Measurements from ENCODE around the gene LEPROT.
A peak's percentile ranks its signal among the peaks of the same experiment; 100 is the strongest.
"Not testable (repeated sequence)": the region's sequence is repeated elsewhere in the genome, so short reads cannot be mapped to it uniquely, and the experiment has no call there.

LEPROT gene

DNA sequence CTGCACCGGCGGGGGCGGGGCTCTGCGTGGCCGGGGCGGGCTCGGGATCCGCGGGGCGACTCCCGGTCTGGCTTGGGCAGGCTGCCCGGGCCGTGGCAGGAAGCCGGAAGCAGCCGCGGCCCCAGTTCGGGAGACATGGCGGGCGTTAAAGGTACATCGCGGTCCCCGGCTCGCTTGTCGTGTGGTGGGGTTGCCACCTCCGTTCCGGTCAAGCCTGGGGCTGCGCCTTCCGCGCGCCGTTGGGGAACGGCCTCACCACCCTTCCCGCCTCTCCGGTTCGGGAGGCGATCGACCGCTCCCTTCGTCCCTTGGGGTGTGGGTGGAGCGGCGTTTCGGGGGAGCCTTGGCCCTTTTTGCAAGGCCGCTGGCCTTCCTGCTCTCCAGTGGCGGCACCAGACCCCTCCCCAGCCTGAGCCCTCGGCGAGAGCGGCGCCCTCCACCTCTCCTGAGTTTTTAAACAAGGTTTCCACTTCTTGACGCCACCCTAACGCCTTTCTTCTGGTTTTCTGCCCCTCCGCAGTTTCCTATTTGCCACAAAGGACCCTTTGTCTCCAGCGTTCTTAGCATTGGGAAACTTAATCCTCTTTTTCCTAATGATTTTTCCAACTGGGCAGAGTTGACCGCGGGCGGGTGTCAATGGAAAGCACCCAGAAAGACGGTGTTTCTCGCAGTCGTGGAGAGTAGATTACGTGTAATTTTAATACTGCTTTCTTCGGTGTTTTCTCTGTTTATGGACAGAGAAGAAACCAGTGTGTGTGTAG, at the start of gene LEPROT, which contains the start of gene LEPR:
Gene LEPROT (plus strand): TSS at position 79 of the 761 bp plus-strand sequence. CDS start 57 bp downstream, at position 136.
Gene LEPR (plus strand): TSS at position 79 of the 761 bp plus-strand sequence. CDS start 144,898 bp downstream, outside the sequence.
- peaks cover 26% of the 10 kb centered on the region for H3K4me1 ChIP-seq
- peak within 1 kb of the TSS; percentile 93 for H3K4me3 ChIP-seq
- DNase-seq (ENCODE audit: low spot score in 2 of 2), result peak in 1 of 2 experiments; percentile 76
- no peaks in the 10 kb centered on the region for H3K27me3 ChIP-seq (ENCODE audit: low read depth)
- H3K9me3 ChIP-seq, result no peaks in the 10 kb centered on the region
- 0 out of 2 replicates have a peak, but pooled peaks cover 4% of the 10 kb centered on the region for H3K36me3 ChIP-seq (replicated peaks)
- in situ Hi-C loops (cut with MboI; ENCODE audit: low sequenced_read_pairs), result loop anchor here (25.0 kb wide), 1 partner anchor 358 kb away; no protein-coding TSS in a partner anchor

DNA sequence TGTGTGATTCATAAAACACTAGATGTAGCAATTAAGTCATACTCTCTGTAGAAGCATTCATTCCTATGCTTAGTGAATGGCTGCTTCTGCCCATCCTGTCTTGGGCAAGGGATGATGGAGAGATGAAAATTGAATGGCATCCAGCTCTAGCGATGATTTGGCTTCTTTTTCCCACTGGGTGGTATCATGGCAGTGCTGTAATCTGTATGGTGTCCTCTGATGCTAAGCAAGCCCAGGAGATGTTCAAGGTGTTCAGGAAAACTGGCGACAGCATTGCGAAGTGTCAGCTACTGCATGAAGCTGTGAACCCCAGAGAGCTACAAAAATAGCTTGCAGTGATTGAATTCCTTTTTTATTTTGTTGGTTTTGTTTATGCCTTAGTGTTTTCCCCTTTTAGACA, 48.9 kb upstream of the LEPROT start:
- Histone ChIP-seq H3K9me3 (no peaks in the 10 kb centered on the region; the same call in 1 of the 2 replicates), H3K4me3 (no peak overlapping the region), H3K27me3 (ENCODE audit: low read depth) (no peaks in the 10 kb centered on the region), H3K4me1 (no peaks in the 10 kb centered on the region), H3K36me3 (replicated peaks) (no peaks in the 10 kb centered on the region)
- in situ Hi-C loops (cut with MboI; ENCODE audit: low sequenced_read_pairs), result no loop called here
- DNase-seq (ENCODE audit: low spot score in 2 of 2), result no peak

- in situ Hi-C loops (cut with MboI; ENCODE audit: low sequenced_read_pairs), result no loop called here
- Histone ChIP-seq H3K27me3 (ENCODE audit: low read depth) (no peaks in the 10 kb centered on the region), H3K36me3 (replicated peaks) (no peaks in the 10 kb centered on the region), H3K4me3 (no peak overlapping the region), H3K9me3 (no peaks in the 10 kb centered on the region; the same call in 1 of the 2 replicates), H3K4me1 (no peaks in the 10 kb centered on the region)
- no peak for DNase-seq (ENCODE audit: low spot score in 2 of 2)
Measured at GRCh38 chr1:65372557-65372956, 47.9 kb upstream of the LEPROT start.

DNA sequence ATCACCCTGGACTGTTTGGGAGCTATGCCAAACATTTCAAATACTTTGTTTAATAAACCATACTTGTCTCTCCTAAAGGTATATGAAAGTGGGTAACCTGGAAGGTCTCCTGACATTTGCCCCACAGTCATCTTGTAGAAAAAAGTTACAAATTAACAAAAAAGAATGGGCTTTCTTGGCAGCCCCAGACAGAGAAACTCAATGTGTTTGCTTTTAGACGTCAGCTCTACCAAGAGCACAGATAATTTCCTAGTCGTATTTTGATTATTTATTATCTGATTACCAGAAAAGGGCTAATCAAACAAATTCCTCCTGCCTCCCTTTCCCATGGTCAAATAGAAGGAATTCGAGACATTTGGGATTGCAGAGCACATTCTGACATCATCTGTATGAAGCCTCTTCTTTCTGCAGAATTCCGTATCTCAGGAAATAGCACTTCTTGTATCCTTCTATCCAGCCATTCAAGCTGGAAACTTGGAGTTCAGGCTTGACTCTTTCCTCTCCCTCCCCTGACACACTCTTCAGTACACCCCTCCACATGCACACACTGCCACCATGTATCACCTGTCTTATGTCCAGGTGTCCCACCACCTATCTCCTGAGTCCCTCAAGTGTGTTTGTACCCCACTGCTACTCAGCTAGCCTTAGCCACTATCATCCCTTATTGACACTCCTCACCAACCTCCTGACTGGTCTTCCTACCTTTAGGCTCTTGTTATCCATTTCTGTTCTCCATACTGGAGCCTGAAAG, 42.8 kb upstream of the LEPROT start:
- Histone ChIP-seq H3K36me3 (replicated peaks) (no peaks in the 10 kb centered on the region; the same call in 1 of the 2 replicates), H3K4me1 (no peaks in the 10 kb centered on the region), H3K9me3 (no peaks in the 10 kb centered on the region; the same call in 1 of the 2 replicates), H3K27me3 (ENCODE audit: low read depth) (no peaks in the 10 kb centered on the region), H3K4me3 (no peak overlapping the region)
- DNase-seq (ENCODE audit: low spot score in 2 of 2), result no peak
- in situ Hi-C loops (cut with MboI; ENCODE audit: low sequenced_read_pairs), result no loop called here

GRCh38 chr1:65378247-65378946, 42.1 kb upstream of the LEPROT start:
- no peaks in the 10 kb centered on the region for H3K4me1 ChIP-seq
- H3K36me3 ChIP-seq (replicated peaks), result no peaks in the 10 kb centered on the region; the same call in 1 of the 2 replicates
- in situ Hi-C loops (cut with MboI; ENCODE audit: low sequenced_read_pairs), result no loop called here
- no peak overlapping the region for H3K4me3 ChIP-seq
- H3K9me3 ChIP-seq, result no peaks in the 10 kb centered on the region; the same call in 1 of the 2 replicates
- no peak for DNase-seq (ENCODE audit: low spot score in 2 of 2)
- no peaks in the 10 kb centered on the region for H3K27me3 ChIP-seq (ENCODE audit: low read depth)

GRCh38 chr1:65384426-65384825, 36.0 kb upstream of the LEPROT start:
- H3K4me3 ChIP-seq; H3K4me1 ChIP-seq; in situ Hi-C loops (cut with MboI; ENCODE audit: low sequenced_read_pairs); DNase-seq (ENCODE audit: low spot score in 2 of 2); H3K27me3 ChIP-seq (ENCODE audit: low read depth); H3K9me3 ChIP-seq; H3K36me3 ChIP-seq (replicated peaks): not testable (repeated sequence)

GRCh38 chr1:65386439-65386838, 34.0 kb upstream of the LEPROT start:
- in situ Hi-C loops (cut with MboI; ENCODE audit: low sequenced_read_pairs), result no loop called here
- DNase-seq (ENCODE audit: low spot score in 2 of 2), result no peak
- Histone ChIP-seq H3K27me3 (ENCODE audit: low read depth) (no peaks in the 10 kb centered on the region), H3K4me1 (no peaks in the 10 kb centered on the region), H3K4me3 (no peak overlapping the region), H3K9me3 (no peaks in the 10 kb centered on the region), H3K36me3 (replicated peaks) (0 out of 2 replicates have a peak, but pooled peaks cover 3% of the 10 kb centered on the region)

GRCh38 chr1:65387821-65388220, 32.6 kb upstream of the LEPROT start:
- Histone ChIP-seq H3K4me3 (no peak overlapping the region), H3K27me3 (ENCODE audit: low read depth) (no peaks in the 10 kb centered on the region), H3K36me3 (replicated peaks) (peaks cover 3% of the 10 kb centered on the region; the same call in 1 of the 2 replicates), H3K4me1 (no peaks in the 10 kb centered on the region), H3K9me3 (no peaks in the 10 kb centered on the region)
- in situ Hi-C loops (cut with MboI; ENCODE audit: low sequenced_read_pairs), result no loop called here
- DNase-seq (ENCODE audit: low spot score in 2 of 2), result no peak

DNA sequence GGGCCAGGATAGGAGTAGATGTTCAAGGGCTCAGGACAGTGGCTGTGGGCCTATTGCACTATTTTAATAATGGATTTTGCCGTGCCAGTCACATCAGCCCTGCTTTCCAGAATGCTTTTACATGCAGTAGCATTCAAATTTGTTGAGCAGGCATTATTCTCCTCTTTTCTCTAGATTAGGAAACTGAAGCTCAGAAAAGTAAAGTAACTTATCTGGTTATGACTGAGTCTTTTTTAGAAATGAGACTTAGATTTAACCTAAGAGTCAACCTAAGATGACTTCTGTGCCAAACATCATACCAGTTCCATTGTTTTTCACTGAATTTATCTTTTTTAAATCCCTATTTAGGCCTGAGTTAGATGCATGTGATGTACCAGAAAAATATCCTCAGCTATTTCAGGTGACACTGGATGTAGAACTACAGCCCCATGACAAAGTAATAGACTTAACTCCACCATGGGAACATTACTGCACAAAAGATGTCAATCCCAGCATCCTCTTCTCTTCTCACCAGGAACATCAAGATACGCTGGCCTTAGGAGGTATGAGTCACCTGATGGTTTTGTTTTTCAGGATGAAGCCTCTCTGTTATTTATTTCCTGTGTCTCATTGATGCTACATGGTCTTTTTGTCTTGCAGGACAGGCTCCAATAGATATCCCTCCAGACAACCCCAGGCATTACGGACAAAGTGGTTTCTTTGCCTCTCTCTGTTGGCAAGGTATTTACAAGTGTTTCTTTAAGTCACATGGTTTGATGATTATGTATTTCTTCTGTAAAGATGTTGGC, 31.4 kb upstream of the LEPROT start:
- no peaks in the 10 kb centered on the region for H3K27me3 ChIP-seq (ENCODE audit: low read depth)
- in situ Hi-C loops (cut with MboI; ENCODE audit: low sequenced_read_pairs), result no loop called here
- DNase-seq (ENCODE audit: low spot score in 2 of 2), result no peak
- no peak overlapping the region for H3K4me3 ChIP-seq
- no peaks in the 10 kb centered on the region for H3K4me1 ChIP-seq
- H3K36me3 ChIP-seq (replicated peaks), result peaks cover 3% of the 10 kb centered on the region; the same call in 1 of the 2 replicates
- H3K9me3 ChIP-seq, result no peaks in the 10 kb centered on the region

- Histone ChIP-seq H3K36me3 (replicated peaks) (peaks cover 3% of the 10 kb centered on the region), H3K9me3 (no peaks in the 10 kb centered on the region), H3K4me1 (no peaks in the 10 kb centered on the region), H3K27me3 (ENCODE audit: low read depth) (no peaks in the 10 kb centered on the region), H3K4me3 (no peak overlapping the region)
- no peak for DNase-seq (ENCODE audit: low spot score in 2 of 2)
- in situ Hi-C loops (cut with MboI; ENCODE audit: low sequenced_read_pairs), result no loop called here
Measured at GRCh38 chr1:65392497-65392896, 28.0 kb upstream of the LEPROT start.

- H3K36me3 ChIP-seq (replicated peaks), result peaks cover 3% of the 10 kb centered on the region
- no peaks in the 10 kb centered on the region for H3K9me3 ChIP-seq
- no peaks in the 10 kb centered on the region for H3K27me3 ChIP-seq (ENCODE audit: low read depth)
- H3K4me1 ChIP-seq, result no peaks in the 10 kb centered on the region
- in situ Hi-C loops (cut with MboI; ENCODE audit: low sequenced_read_pairs), result no loop called here
- no peak overlapping the region for H3K4me3 ChIP-seq
- no peak for DNase-seq (ENCODE audit: low spot score in 2 of 2)
Measured at GRCh38 chr1:65393347-65393746, 27.1 kb upstream of the LEPROT start.

GRCh38 chr1:65393928-65394327, 26.5 kb upstream of the LEPROT start:
- DNase-seq (ENCODE audit: low spot score in 2 of 2), result no peak
- in situ Hi-C loops (cut with MboI; ENCODE audit: low sequenced_read_pairs), result no loop called here

More at GRCh38 chr1:65393928-65394327, 26.5 kb upstream of the LEPROT start:
- Histone ChIP-seq H3K27me3 (ENCODE audit: low read depth) (no peaks in the 10 kb centered on the region), H3K4me1 (no peaks in the 10 kb centered on the region), H3K4me3 (no peak overlapping the region), H3K9me3 (no peaks in the 10 kb centered on the region), H3K36me3 (replicated peaks) (no peaks in the 10 kb centered on the region; the same call in none of the 2 replicates)

Measured in HAP-1 (cell line).